OCI-LY1 (cell line): Measurements from ENCODE around the gene CHST12.
"Not testable (repeated sequence)": the region's sequence is repeated elsewhere in the genome, so short reads cannot be mapped to it uniquely, and the experiment has no call there.

Source experiments
- H2AFZ ChIP-seq: fragments of 200-600 bp; sonication (generic), shearing (Covaris generic); 2 replicates; pipeline ENCODE4 v1.6.0; 2014; ENCODE audit warnings: antibody characterized with exemption, mild to moderate bottlenecking, low read length
- H3F3A ChIP-seq: fragments of 200-600 bp; sonication (generic), shearing (Covaris generic); 2 replicates; pipeline ENCODE4 v1.6.0; 2014; ENCODE audit warnings: mild to moderate bottlenecking, antibody characterized with exemption, low read length, moderate library complexity; ENCODE audit not compliant: insufficient read depth
- H3K27ac ChIP-seq: fragments of 200-600 bp; sonication (generic); 2 replicates; pipeline ENCODE4 v1.5.1; 2014; ENCODE audit warnings: low read length, mixed run types, mild to moderate bottlenecking, low read depth; ENCODE audit not compliant: poor library complexity, severe bottlenecking
- H3K27me3 ChIP-seq: fragments of 200-600 bp; sonication (generic); 2 replicates; pipeline ENCODE4 v1.6.0; 2014; ENCODE audit warnings: antibody characterized with exemption, mild to moderate bottlenecking, low read length, moderate library complexity; ENCODE audit not compliant: insufficient read depth
- H3K36me3 ChIP-seq: fragments of 200-600 bp; sonication (generic); 2 replicates; pipeline ENCODE4 v1.6.1; 2014; ENCODE audit warnings: mild to moderate bottlenecking, antibody characterized with exemption, low read length, moderate library complexity, mixed read lengths; ENCODE audit not compliant: insufficient read depth
- H3K4me1 ChIP-seq: fragments of 200-600 bp; sonication (generic); 2 replicates; pipeline ENCODE4 v1.5.1; 2014; ENCODE audit warnings: mild to moderate bottlenecking, low read length, moderate library complexity; ENCODE audit not compliant: insufficient read depth, severe bottlenecking
- H3K4me2 ChIP-seq: fragments of 200-600 bp; sonication (generic), shearing (Covaris generic); 2 replicates; pipeline ENCODE4 v1.6.1; 2014; ENCODE audit warnings: low read length
- H3K4me3 ChIP-seq: fragments of 200-600 bp; sonication (generic); 2 replicates; pipeline ENCODE4 v1.5.1; 2014; ENCODE audit warnings: low read length, low read depth, mild to moderate bottlenecking, mixed read lengths; ENCODE audit not compliant: poor library complexity, severe bottlenecking
- H3K79me2 ChIP-seq: fragments of 200-600 bp; shearing (Covaris generic); 2 replicates; pipeline ENCODE4 v1.6.1; 2016; ENCODE audit warnings: mixed run types, low read length, mixed read lengths; ENCODE audit not compliant: insufficient read depth
- H3K9ac ChIP-seq: fragments of 200-600 bp; sonication (generic), shearing (Covaris generic); 2 replicates; pipeline ENCODE4 v1.6.1; 2014; ENCODE audit warnings: mild to moderate bottlenecking, low read length, mixed read lengths
- H3K9me2 ChIP-seq: fragments of 200-600 bp; sonication (generic), shearing (Covaris generic); 2 replicates; pipeline ENCODE4 v1.6.1; 2014; ENCODE audit warnings: low read depth, mild to moderate bottlenecking, low read length, mixed read lengths
- H3K9me3 ChIP-seq: fragments of 200-600 bp; shearing (Covaris generic); 2 replicates; pipeline ENCODE4 v1.6.1; 2014; ENCODE audit warnings: low read length, mixed read lengths
- H4K20me1 ChIP-seq: fragments of 200-600 bp; sonication (generic), shearing (Covaris generic); 2 replicates; pipeline ENCODE4 v1.6.0; 2016; ENCODE audit warnings: mild to moderate bottlenecking, low read length; ENCODE audit not compliant: insufficient read depth
- EZH2 ChIP-seq: fragments of 200-600 bp; sonication (generic), shearing (Covaris generic); IDR thresholded peaks from 2 replicates; pipeline ENCODE4 v1.8.0; 2017; ENCODE audit warnings: borderline replicate concordance, mixed run types, mild to moderate bottlenecking, antibody characterized with exemption, low read length, moderate library complexity, mixed read lengths
- TF ChIP-seq, protein P1 (sequence below): fragments of 200-600 bp; sonication (generic), shearing (Covaris generic); IDR thresholded peaks from 2 replicates; pipeline ENCODE4 v1.5.1; 2017; ENCODE audit warnings: mild to moderate bottlenecking, antibody characterized with exemption, low read length, moderate library complexity, mixed read lengths

Gene CHST12

GRCh38 chr7:2451171-2452073 is 48.0 kb downstream of the CHST12 start:
- H3K4me1 ChIP-seq = no peaks in the 10 kb centered on the region
- no peaks in the 10 kb centered on the region for H3K36me3 ChIP-seq
- H3K27me3 ChIP-seq = peaks cover 4% of the 10 kb centered on the region; the same call in 1 of the 2 replicates
- no peaks in the 10 kb centered on the region for H3K9me3 ChIP-seq
- TF ChIP-seq, protein P1, sequence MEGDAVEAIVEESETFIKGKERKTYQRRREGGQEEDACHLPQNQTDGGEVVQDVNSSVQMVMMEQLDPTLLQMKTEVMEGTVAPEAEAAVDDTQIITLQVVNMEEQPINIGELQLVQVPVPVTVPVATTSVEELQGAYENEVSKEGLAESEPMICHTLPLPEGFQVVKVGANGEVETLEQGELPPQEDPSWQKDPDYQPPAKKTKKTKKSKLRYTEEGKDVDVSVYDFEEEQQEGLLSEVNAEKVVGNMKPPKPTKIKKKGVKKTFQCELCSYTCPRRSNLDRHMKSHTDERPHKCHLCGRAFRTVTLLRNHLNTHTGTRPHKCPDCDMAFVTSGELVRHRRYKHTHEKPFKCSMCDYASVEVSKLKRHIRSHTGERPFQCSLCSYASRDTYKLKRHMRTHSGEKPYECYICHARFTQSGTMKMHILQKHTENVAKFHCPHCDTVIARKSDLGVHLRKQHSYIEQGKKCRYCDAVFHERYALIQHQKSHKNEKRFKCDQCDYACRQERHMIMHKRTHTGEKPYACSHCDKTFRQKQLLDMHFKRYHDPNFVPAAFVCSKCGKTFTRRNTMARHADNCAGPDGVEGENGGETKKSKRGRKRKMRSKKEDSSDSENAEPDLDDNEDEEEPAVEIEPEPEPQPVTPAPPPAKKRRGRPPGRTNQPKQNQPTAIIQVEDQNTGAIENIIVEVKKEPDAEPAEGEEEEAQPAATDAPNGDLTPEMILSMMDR = peak; percentile 78
- no peak for TF ChIP-seq EZH2
- H3K9ac ChIP-seq = no peak overlapping the region
- no peak overlapping the region for H3K27ac ChIP-seq
- H3K79me2 ChIP-seq = no peaks in the 10 kb centered on the region
- no peak overlapping the region for H2AFZ ChIP-seq
- no peaks in the 10 kb centered on the region for H3F3A ChIP-seq
- no peak overlapping the region for H3K4me2 ChIP-seq
- no peak overlapping the region for H3K4me3 ChIP-seq
- H3K9me2 ChIP-seq = no peaks in the 10 kb centered on the region
- H4K20me1 ChIP-seq = no peaks in the 10 kb centered on the region

GRCh38 chr7:2452074-2452507 is 48.7 kb downstream of the CHST12 start:
- H3K4me2 ChIP-seq = no peak overlapping the region
- H2AFZ ChIP-seq = no peak overlapping the region
- TF ChIP-seq, protein P1 = no peak
- no peak for TF ChIP-seq EZH2
- peaks cover 4% of the 10 kb centered on the region; the same call in 1 of the 2 replicates for H3K27me3 ChIP-seq
- no peak overlapping the region for H3K9ac ChIP-seq
- H3F3A ChIP-seq = no peaks in the 10 kb centered on the region
- H3K9me3 ChIP-seq = no peaks in the 10 kb centered on the region
- H3K27ac ChIP-seq = no peak overlapping the region
- no peak overlapping the region for H3K4me3 ChIP-seq
- no peaks in the 10 kb centered on the region for H3K36me3 ChIP-seq
- H3K4me1 ChIP-seq = no peaks in the 10 kb centered on the region
- no peaks in the 10 kb centered on the region for H3K79me2 ChIP-seq
- no peaks in the 10 kb centered on the region for H4K20me1 ChIP-seq
- H3K9me2 ChIP-seq = no peaks in the 10 kb centered on the region

DNA sequence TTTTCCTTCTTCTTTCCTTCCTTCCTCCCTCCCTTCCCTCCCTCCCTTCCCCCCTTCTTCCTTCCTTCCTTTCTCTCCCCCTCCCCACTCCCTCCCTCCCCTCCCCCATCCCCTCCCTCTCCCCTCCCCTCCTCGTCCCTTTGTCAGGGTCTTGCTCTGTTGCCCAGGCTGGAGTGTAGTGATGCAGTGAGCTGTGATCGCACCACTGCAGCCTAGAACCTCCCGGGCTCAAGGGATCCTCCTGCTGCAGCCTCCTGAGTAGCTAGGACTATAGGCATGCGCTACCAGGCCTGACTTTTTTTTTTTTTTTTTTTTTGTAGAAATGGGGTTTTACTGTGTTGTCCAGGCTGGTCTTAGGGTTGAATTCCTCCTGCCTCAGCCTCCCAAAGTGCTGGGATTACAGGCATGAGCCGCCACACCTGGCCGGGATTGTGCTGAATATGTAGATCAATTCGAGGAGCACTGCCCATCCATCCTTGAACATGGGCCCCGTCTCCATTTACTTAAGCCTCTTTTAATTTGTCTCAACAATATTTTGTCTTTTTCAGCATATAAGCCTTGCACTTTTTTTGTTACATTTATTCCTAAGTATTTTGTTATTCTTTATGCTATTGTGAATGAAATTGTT is 49.3 kb downstream of the CHST12 start:
- H3K9me3 ChIP-seq = no peaks in the 10 kb centered on the region
- H3K9me2 ChIP-seq = no peaks in the 10 kb centered on the region
- H3K9ac ChIP-seq = no peak overlapping the region
- H3K4me2 ChIP-seq = no peak overlapping the region
- no peaks in the 10 kb centered on the region for H4K20me1 ChIP-seq
- H3K4me1 ChIP-seq = no peaks in the 10 kb centered on the region
- H3K4me3 ChIP-seq = no peak overlapping the region
- no peaks in the 10 kb centered on the region for H3K79me2 ChIP-seq
- H3F3A ChIP-seq = no peaks in the 10 kb centered on the region
- no peaks in the 10 kb centered on the region for H3K36me3 ChIP-seq
- H3K27ac ChIP-seq = no peak overlapping the region
- no peak overlapping the region for H2AFZ ChIP-seq
- TF ChIP-seq EZH2 = no peak
- TF ChIP-seq, protein P1 = no peak
- H3K27me3 ChIP-seq = peaks cover 4% of the 10 kb centered on the region; the same call in 1 of the 2 replicates

- not testable (repeated sequence) for H3K9me3 ChIP-seq, H4K20me1 ChIP-seq, H3K79me2 ChIP-seq, H3K4me1 ChIP-seq, H3K9ac ChIP-seq, H3F3A ChIP-seq, H3K27me3 ChIP-seq, H3K27ac ChIP-seq, H3K4me2 ChIP-seq, H3K36me3 ChIP-seq, H2AFZ ChIP-seq, H3K4me3 ChIP-seq, H3K9me2 ChIP-seq
These were observed 50.4 kb downstream of the CHST12 start for GRCh38 chr7:2453849-2454248.
